H1 (cell line): ENCODE data around the gene INO80. TPM values are rescaled to one million over a fixed set of nuclear protein-coding genes. Genes with fewer than 3 reads are reported as not detected.

Experiments
- CEBPB ChIP-seq: IDR thresholded peaks from 2 replicates; pipeline ENCODE4 v1.6.1; 2012; ENCODE audit warnings: low read depth, low read length
- CHD1 ChIP-seq: IDR thresholded peaks from 2 replicates; pipeline ENCODE4 v1.6.1; 2012; ENCODE audit warnings: low read depth, low read length, improper control_type of control experiment
- SP4 ChIP-seq: IDR thresholded peaks from 2 replicates; pipeline ENCODE4 v1.6.1; 2012; ENCODE audit warnings: low read length, inconsistent platforms
- polyA plus RNA-seq, 7 experiments: library from polyadenylated mRNA; depleted of rRNA in 3 of 7; stranded (reverse) in 5 of 7; unstranded in 2 of 7; fragments of >200 nt in 5 of 7; fragments of 200-250 nt in 2 of 7; gene quantifications; 1 replicate in 5 of 7; 2 replicates in 1 of 7; 4 replicates in 1 of 7; pipeline versions ENCODE4 v1.2.1 to v1.2.3, GENCODE V29; 2011 to 2013; ENCODE audit warnings: missing spikeins in 2 of 7, mixed read lengths in 2 of 7
- total RNA-seq: library from RNA; stranded (reverse); fragmentation: NEBNext Ultra II Directional; extraction: Animal tissue kit (Norgen Biotek cat#: 25700); gene quantifications from 2 replicates; pipeline ENCODE4 v1.2.1, GENCODE V29; 2021
- TF ChIP-seq, protein P1 (sequence below): IDR thresholded peaks from 2 replicates; pipeline ENCODE4 v1.6.1; 2011; ENCODE audit warnings: low read depth, mild to moderate bottlenecking, low read length; ENCODE audit not compliant: insufficient read depth
- TF ChIP-seq, protein P2 (sequence below): IDR thresholded peaks from 2 replicates; pipeline ENCODE4 v1.6.1; 2012; ENCODE audit warnings: low read length, inconsistent platforms

INO80 gene
- total and polyA plus RNA-seq, 2 of the 8 experiments (the other 6 are each of a cell fraction or from before 2014, with no cell fraction given), result 4.3 to 24.5 TPM

GRCh38 chr15:40986820-40987219 lies 129.3 kb downstream of the INO80 start (continued):
- TF ChIP-seq, protein P1, sequence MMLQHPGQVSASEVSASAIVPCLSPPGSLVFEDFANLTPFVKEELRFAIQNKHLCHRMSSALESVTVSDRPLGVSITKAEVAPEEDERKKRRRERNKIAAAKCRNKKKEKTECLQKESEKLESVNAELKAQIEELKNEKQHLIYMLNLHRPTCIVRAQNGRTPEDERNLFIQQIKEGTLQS, result no peak
- TF ChIP-seq CHD1 (no peak), SP4 (no peak), CEBPB (no peak)
- TF ChIP-seq, protein P2, sequence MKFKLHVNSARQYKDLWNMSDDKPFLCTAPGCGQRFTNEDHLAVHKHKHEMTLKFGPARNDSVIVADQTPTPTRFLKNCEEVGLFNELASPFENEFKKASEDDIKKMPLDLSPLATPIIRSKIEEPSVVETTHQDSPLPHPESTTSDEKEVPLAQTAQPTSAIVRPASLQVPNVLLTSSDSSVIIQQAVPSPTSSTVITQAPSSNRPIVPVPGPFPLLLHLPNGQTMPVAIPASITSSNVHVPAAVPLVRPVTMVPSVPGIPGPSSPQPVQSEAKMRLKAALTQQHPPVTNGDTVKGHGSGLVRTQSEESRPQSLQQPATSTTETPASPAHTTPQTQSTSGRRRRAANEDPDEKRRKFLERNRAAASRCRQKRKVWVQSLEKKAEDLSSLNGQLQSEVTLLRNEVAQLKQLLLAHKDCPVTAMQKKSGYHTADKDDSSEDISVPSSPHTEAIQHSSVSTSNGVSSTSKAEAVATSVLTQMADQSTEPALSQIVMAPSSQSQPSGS, result no peak
